K562 (cell line): ENCODE results near the gene LTBR. TPM values are rescaled to one million over a fixed set of nuclear protein-coding genes. Genes with fewer than 3 reads are reported as not detected.

Experiments
- ATAC-seq: fragments of 200-7000 bp; cut with Tn5 transposase; 3 replicates; pipeline ENCODE4 v1.9.1; 2020; ENCODE audit warnings: moderate library complexity
- BruUV-seq: library from RNA; stranded (reverse); fragments of 400-500 nt; replicated peaks from 2 replicates; lab custom pipeline; 2021; lab: Mats Ljungman, UMichigan
- CTCF ChIA-PET: fragments of 300-600 bp; formaldehyde crosslinking; extraction: SDS; loops from one replicate; lab custom pipeline; 2021; ENCODE audit warnings: low intra/inter-chr PET ratio; lab: Yijun Ruan, JAX
- POLR2A ChIA-PET: fragments of 300-600, 350-650 bp; sonication (Branson Sonifier 250); formaldehyde crosslinking; extraction: SDS; loops from one replicate; lab custom pipeline; 2021; ENCODE audit warnings: antibody characterized with exemption, inconsistent platforms; lab: Yijun Ruan, JAX
- DNase-seq, 4 experiments: peaks; one replicate each; pipeline versions ENCODE4 v3.0.0 to v3.0.0-alpha.2; 2011 to 2018; ENCODE audit warnings: low spot score in 3 of 4, mixed read lengths in 3 of 4; ENCODE audit errors: extremely low read depth in 1 of 4
- FAIRE-seq: peaks from 2 replicates; lab custom pipeline; 2011; peaks lifted over from hg19 to GRCh38; lab: Jason Lieb, UNC
- H2AFZ ChIP-seq: 2 replicates; pipeline ENCODE4 v1.6.0; 2011; ENCODE audit warnings: low read depth, low read length, control low read depth, inconsistent platforms
- H3K27ac ChIP-seq: fragments of 200-600 bp; 3 replicates; pipeline ENCODE4 v1.8.0; 2011; ENCODE audit warnings: low read depth, mild to moderate bottlenecking, control low read depth, inconsistent platforms, low read length, moderate library complexity, mixed read lengths; ENCODE audit errors: extremely low read depth
- H3K27me3 ChIP-seq, 2 experiments: fragments of 300-600 bp in 1 of 2; 2 replicates in 1 of 2; 3 replicates in 1 of 2; pipeline versions ENCODE4 v1.6.0 to v1.8.0; 2011; ENCODE audit warnings: inconsistent platforms in 2 of 2, low read length in 2 of 2, mild to moderate bottlenecking in 1 of 2, mixed read lengths in 1 of 2, moderate library complexity in 1 of 2; ENCODE audit not compliant: control insufficient read depth in 2 of 2, insufficient read depth in 2 of 2
- H3K36me3 ChIP-seq: fragments of 300-600 bp; 3 replicates; pipeline ENCODE4 v1.8.0; 2011; ENCODE audit warnings: mild to moderate bottlenecking, low read length, inconsistent platforms; ENCODE audit not compliant: control insufficient read depth, insufficient read depth
- H3K4me1 ChIP-seq, 2 experiments: fragments of 200-600 bp in 1 of 2; replicated peaks in 1 of 2; 2 replicates in 1 of 2; 3 replicates in 1 of 2; pipeline versions ENCODE4 v1.5.1 to v1.8.0; 2011; ENCODE audit warnings: inconsistent platforms in 2 of 2, low read length in 2 of 2, mild to moderate bottlenecking in 1 of 2, mixed read lengths in 1 of 2, moderate library complexity in 1 of 2; ENCODE audit not compliant: control insufficient read depth in 2 of 2, insufficient read depth in 2 of 2
- H3K4me2 ChIP-seq: 2 replicates; pipeline ENCODE4 v1.6.1; 2011; ENCODE audit warnings: low read length, control low read depth, inconsistent platforms, mixed read lengths; ENCODE audit not compliant: insufficient read depth
- H3K4me3 ChIP-seq: fragments of 200-600 bp; sonication (generic), shearing (Covaris generic); 2 replicates; pipeline ENCODE4 v1.5.1; 2016; ENCODE audit warnings: control low read depth, inconsistent platforms
- H3K79me2 ChIP-seq: fragments of 200-600 bp; 3 replicates; pipeline ENCODE4 v1.8.0; 2011; ENCODE audit warnings: low read length, inconsistent platforms; ENCODE audit not compliant: control insufficient read depth, insufficient read depth
- H3K9ac ChIP-seq, 2 experiments: 2 replicates each; pipeline versions ENCODE4 v1.6.0 to v1.6.1; 2011; ENCODE audit warnings: low read depth in 2 of 2, low read length in 2 of 2, control low read depth in 1 of 2, inconsistent platforms in 1 of 2, mild to moderate bottlenecking in 1 of 2, mixed read lengths in 1 of 2; ENCODE audit not compliant: insufficient read depth in 1 of 2
- H3K9me1 ChIP-seq: one replicate; pipeline ENCODE4 v1.6.0; 2011; ENCODE audit warnings: inconsistent platforms, mild to moderate bottlenecking, low read length, moderate library complexity; ENCODE audit not compliant: control insufficient read depth, insufficient read depth
- H3K9me3 ChIP-seq: replicated peaks from 2 replicates; pipeline ENCODE4 v1.5.1; 2011; ENCODE audit warnings: low read depth, low read length, inconsistent platforms; ENCODE audit not compliant: control insufficient read depth, insufficient read depth
- H4K20me1 ChIP-seq: replicated peaks from 2 replicates; pipeline ENCODE4 v1.6.1; 2011; ENCODE audit warnings: low read length, inconsistent platforms, mixed read lengths; ENCODE audit not compliant: control insufficient read depth, insufficient read depth
- EP400 ChIP-seq: fragments of 450-650 bp; IDR thresholded peaks from 2 replicates; pipeline ENCODE4 v1.6.1; 2017; ENCODE audit warnings: antibody characterized with exemption, mild to moderate bottlenecking, moderate library complexity
- KLF13 ChIP-seq: fragments of 450-650 bp; IDR thresholded peaks from 2 replicates; pipeline ENCODE4 v1.6.1; 2016; ENCODE audit warnings: missing genetic modification characterization, low read depth, mild to moderate bottlenecking, missing compliant biosample characterization, moderate library complexity, borderline replicate concordance
- NEUROD1 ChIP-seq: fragments of 150-350 bp; IDR thresholded peaks from 2 replicates; pipeline ENCODE4 v1.6.1; 2014; ENCODE audit warnings: borderline replicate concordance, low read length, low read depth; ENCODE audit not compliant: partially characterized antibody
- POLR2H ChIP-seq: IDR thresholded peaks from 2 replicates; pipeline ENCODE4 v1.6.1; 2016; ENCODE audit warnings: missing genetic modification characterization, low read depth, mild to moderate bottlenecking, control low read depth, missing compliant biosample characterization, moderate library complexity
- RHOXF2B ChIP-seq: fragments of 250-450 bp; sonication (Bioruptor Pico); conservative IDR thresholded peaks from 2 replicates; pipeline ENCODE4 v1.5.1; 2021
- ZNF668 ChIP-seq: fragments of 250-450 bp; sonication (Bioruptor Pico); IDR thresholded peaks from 2 replicates; pipeline ENCODE4 v1.8.0; 2022; ENCODE audit warnings: mild to moderate bottlenecking, inconsistent platforms
- WGBS: fragments of 100-300 bp; shearing (Covaris generic); methylation state at CpG from one replicate; pipeline ENCODE4 v1.1.6; 2016; ENCODE audit warnings: low coverage, mixed read lengths; ENCODE audit not compliant: insufficient coverage; ENCODE audit errors: missing lambda C conversion rate; 5-methylcytosine and 5-hydroxymethylcytosine counted together
- in situ Hi-C: fragments of 300-500 bp; cut with MboI; formaldehyde crosslinking; loops from 4 replicates; pipeline ENCODE4 v1.15.0; 2018; ENCODE audit warnings: inconsistent platforms, mixed read lengths
- intact Hi-C: fragments of 100-400 bp; cut with micrococcal nuclease; formaldehyde crosslinking; loops from 2 replicates; pipeline ENCODE4 v1.14.2; 2022
- polyA plus RNA-seq, 8 experiments: library from polyadenylated mRNA; depleted of rRNA in 4 of 8; stranded (reverse) in 5 of 8; unstranded in 3 of 8; fragments of >200 nt; fragmentation: Nextera tagmentation in 2 of 8; fragmentation: Illumina TruSeq in 1 of 8; extraction: Ambion mirVana in 2 of 8; extraction: Trizol in 1 of 8; gene quantifications; 2 replicates each; pipeline versions ENCODE4 v1.2.1 to v1.2.3, GENCODE V29; 2011 to 2014; ENCODE audit warnings: inconsistent platforms in 1 of 8, missing spikeins in 1 of 8
- total RNA-seq, 7 experiments: library from RNA; depleted of rRNA in 6 of 7; stranded (reverse); fragments of >200 nt in 6 of 7; fragmentation: Illumina TruSeq in 2 of 7; extraction: Trizol in 2 of 7; gene quantifications; 2 replicates each; pipeline versions ENCODE4 v1.2.1 to v1.2.3, GENCODE V29; 2011 to 2021; ENCODE audit warnings: low replicate concordance in 1 of 7
- TF ChIP-seq, protein P1 (sequence below): fragments of 450-650 bp; IDR thresholded peaks from 2 replicates; pipeline ENCODE4 v1.6.1; 2016; ENCODE audit warnings: mild to moderate bottlenecking, moderate library complexity
- TF ChIP-seq, protein P2 (sequence below), 2 experiments: fragments of 450-650 bp; conservative IDR thresholded peaks; 2 replicates each; pipeline ENCODE4 v1.6.1; 2017; ENCODE audit warnings: mild to moderate bottlenecking in 2 of 2, moderate library complexity in 2 of 2

LTBR gene
- total and polyA plus RNA-seq, 9 of the 15 experiments (the other 6 are each of a cell fraction or from before 2014, with no cell fraction given): 0.96 to 69.0 (median 35.3) TPM

DNA sequence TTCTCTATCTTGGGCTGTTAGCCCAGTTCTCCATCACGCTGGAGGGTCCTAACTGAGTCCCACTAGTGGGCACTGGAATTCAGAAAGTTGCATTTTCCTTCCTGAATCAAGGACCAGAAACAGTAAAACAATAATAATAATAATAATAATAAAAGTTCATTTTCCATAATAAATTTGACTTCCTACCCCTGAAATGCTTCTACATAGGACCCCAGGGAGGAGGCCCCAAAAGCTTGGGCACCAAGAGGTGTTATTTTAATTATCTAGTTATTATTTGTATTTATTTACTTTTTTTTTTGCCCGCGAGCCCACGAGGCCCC, 21.0 kb upstream of the LTBR start:
- Histone ChIP-seq H3K36me3 (no peaks in the 10 kb centered on the region), H3K9ac (peak overlapping the region in 1 of 2 experiments; percentile 68; a peak in 3 of 4 replicates), H3K9me1 (no peaks in the 10 kb centered on the region), H3K4me1 (peaks cover 3 to 14% of the 10 kb centered on the region in 2 experiments; a peak in 4 of 5 replicates), H3K9me3 (no peaks in the 10 kb centered on the region), H3K4me3 (no peak overlapping the region), H3K79me2 (no peaks in the 10 kb centered on the region), H2AFZ (peak overlapping the region; percentile 75), H3K27ac (peak overlapping the region; percentile 76; the same call in 1 of the 3 replicates), H3K27me3 (no peaks in the 10 kb centered on the region), H4K20me1 (no peaks in the 10 kb centered on the region), H3K4me2 (no peak overlapping the region)
- BruUV-seq: no TSS peak
- TF ChIP-seq KLF13 (no peak), NEUROD1 (no peak), EP400 (peak; percentile 44; the same call in 1 of the 2 replicates), RHOXF2B (no peak), POLR2H (peak; percentile 36; the same call in 1 of the 2 replicates), ZNF668 (CRISPR knock-in tag) (no peak)
- TF ChIP-seq, protein P1, sequence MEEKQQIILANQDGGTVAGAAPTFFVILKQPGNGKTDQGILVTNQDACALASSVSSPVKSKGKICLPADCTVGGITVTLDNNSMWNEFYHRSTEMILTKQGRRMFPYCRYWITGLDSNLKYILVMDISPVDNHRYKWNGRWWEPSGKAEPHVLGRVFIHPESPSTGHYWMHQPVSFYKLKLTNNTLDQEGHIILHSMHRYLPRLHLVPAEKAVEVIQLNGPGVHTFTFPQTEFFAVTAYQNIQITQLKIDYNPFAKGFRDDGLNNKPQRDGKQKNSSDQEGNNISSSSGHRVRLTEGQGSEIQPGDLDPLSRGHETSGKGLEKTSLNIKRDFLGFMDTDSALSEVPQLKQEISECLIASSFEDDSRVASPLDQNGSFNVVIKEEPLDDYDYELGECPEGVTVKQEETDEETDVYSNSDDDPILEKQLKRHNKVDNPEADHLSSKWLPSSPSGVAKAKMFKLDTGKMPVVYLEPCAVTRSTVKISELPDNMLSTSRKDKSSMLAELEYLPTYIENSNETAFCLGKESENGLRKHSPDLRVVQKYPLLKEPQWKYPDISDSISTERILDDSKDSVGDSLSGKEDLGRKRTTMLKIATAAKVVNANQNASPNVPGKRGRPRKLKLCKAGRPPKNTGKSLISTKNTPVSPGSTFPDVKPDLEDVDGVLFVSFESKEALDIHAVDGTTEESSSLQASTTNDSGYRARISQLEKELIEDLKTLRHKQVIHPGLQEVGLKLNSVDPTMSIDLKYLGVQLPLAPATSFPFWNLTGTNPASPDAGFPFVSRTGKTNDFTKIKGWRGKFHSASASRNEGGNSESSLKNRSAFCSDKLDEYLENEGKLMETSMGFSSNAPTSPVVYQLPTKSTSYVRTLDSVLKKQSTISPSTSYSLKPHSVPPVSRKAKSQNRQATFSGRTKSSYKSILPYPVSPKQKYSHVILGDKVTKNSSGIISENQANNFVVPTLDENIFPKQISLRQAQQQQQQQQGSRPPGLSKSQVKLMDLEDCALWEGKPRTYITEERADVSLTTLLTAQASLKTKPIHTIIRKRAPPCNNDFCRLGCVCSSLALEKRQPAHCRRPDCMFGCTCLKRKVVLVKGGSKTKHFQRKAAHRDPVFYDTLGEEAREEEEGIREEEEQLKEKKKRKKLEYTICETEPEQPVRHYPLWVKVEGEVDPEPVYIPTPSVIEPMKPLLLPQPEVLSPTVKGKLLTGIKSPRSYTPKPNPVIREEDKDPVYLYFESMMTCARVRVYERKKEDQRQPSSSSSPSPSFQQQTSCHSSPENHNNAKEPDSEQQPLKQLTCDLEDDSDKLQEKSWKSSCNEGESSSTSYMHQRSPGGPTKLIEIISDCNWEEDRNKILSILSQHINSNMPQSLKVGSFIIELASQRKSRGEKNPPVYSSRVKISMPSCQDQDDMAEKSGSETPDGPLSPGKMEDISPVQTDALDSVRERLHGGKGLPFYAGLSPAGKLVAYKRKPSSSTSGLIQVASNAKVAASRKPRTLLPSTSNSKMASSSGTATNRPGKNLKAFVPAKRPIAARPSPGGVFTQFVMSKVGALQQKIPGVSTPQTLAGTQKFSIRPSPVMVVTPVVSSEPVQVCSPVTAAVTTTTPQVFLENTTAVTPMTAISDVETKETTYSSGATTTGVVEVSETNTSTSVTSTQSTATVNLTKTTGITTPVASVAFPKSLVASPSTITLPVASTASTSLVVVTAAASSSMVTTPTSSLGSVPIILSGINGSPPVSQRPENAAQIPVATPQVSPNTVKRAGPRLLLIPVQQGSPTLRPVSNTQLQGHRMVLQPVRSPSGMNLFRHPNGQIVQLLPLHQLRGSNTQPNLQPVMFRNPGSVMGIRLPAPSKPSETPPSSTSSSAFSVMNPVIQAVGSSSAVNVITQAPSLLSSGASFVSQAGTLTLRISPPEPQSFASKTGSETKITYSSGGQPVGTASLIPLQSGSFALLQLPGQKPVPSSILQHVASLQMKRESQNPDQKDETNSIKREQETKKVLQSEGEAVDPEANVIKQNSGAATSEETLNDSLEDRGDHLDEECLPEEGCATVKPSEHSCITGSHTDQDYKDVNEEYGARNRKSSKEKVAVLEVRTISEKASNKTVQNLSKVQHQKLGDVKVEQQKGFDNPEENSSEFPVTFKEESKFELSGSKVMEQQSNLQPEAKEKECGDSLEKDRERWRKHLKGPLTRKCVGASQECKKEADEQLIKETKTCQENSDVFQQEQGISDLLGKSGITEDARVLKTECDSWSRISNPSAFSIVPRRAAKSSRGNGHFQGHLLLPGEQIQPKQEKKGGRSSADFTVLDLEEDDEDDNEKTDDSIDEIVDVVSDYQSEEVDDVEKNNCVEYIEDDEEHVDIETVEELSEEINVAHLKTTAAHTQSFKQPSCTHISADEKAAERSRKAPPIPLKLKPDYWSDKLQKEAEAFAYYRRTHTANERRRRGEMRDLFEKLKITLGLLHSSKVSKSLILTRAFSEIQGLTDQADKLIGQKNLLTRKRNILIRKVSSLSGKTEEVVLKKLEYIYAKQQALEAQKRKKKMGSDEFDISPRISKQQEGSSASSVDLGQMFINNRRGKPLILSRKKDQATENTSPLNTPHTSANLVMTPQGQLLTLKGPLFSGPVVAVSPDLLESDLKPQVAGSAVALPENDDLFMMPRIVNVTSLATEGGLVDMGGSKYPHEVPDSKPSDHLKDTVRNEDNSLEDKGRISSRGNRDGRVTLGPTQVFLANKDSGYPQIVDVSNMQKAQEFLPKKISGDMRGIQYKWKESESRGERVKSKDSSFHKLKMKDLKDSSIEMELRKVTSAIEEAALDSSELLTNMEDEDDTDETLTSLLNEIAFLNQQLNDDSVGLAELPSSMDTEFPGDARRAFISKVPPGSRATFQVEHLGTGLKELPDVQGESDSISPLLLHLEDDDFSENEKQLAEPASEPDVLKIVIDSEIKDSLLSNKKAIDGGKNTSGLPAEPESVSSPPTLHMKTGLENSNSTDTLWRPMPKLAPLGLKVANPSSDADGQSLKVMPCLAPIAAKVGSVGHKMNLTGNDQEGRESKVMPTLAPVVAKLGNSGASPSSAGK: 0 out of 2 replicates have a peak, but pooled peaks have one; percentile 17
- TF ChIP-seq, protein P2, sequence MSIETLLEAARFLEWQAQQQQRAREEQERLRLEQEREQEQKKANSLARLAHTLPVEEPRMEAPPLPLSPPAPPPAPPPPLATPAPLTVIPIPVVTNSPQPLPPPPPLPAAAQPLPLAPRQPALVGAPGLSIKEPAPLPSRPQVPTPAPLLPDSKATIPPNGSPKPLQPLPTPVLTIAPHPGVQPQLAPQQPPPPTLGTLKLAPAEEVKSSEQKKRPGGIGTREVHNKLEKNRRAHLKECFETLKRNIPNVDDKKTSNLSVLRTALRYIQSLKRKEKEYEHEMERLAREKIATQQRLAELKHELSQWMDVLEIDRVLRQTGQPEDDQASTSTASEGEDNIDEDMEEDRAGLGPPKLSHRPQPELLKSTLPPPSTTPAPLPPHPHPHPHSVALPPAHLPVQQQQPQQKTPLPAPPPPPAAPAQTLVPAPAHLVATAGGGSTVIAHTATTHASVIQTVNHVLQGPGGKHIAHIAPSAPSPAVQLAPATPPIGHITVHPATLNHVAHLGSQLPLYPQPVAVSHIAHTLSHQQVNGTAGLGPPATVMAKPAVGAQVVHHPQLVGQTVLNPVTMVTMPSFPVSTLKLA (conservative IDR thresholded peaks at IDR 0.05): peak; percentile 53 to 57; a peak in 2 of 4 replicates
- ChIA-PET POLR2A (interaction anchor here (0.6 to 1.1 kb wide), 5 partner anchors 11 to 469 kb away, joined by 3 to 6 read pairs (median 3); partner anchors contain the start of gene LTBR), CTCF (no interaction called here)
- DNase-seq (no peak), ATAC-seq (no peak), FAIRE-seq (no peak)
- in situ Hi-C loops (no loop called here), intact Hi-C loops (no loop called here)
- WGBS: 3% methylated on average over 4 of the region's 4 CpGs
